Adrenal gland (tissue), 5 donors: Measurements from ENCODE around the gene KNTC1.

Experiments used
- CTCF ChIP-seq, 6 experiments: fragments of 450-650 bp in 4 of 6; fragments of 200-600 bp in 2 of 6; sonication (generic) in 1 of 6; IDR thresholded peaks; 1 replicate in 5 of 6; 2 replicates in 1 of 6; pipeline versions ENCODE4 v1.5.1 to v1.8.0; 2016 to 2021; ENCODE audit warnings: antibody characterized with exemption in 6 of 6, mild to moderate bottlenecking in 2 of 6, moderate library complexity in 1 of 6
- POLR2A ChIP-seq, 2 donors: fragments of 450-650 bp; IDR thresholded peaks; one replicate each; pipeline ENCODE4 v1.6.1; 2017; ENCODE audit warnings: antibody characterized with exemption in 2 of 2, mild to moderate bottlenecking in 2 of 2, moderate library complexity in 1 of 2
- donor health status: DM: no; HTN: no; CAD: no.

- TF ChIP-seq CTCF (IDR thresholded peaks at IDR 0.05) (no peak), POLR2A (IDR thresholded peaks at IDR 0.05) (no peak)
Observed at GRCh38 chr12:122528992-122529391, 1.9 kb downstream of the KNTC1 start.
